Upper lobe of right lung (tissue), 1 donor: ENCODE results near the gene SFTPD. TPM values are rescaled to one million over a fixed set of nuclear protein-coding genes. Genes with fewer than 3 reads are reported as not detected.

Experiments
- ATAC-seq: fragments of 200-7000 bp; cut with Tn5 transposase; one replicate; pipeline ENCODE4 v1.9.1; 2020; ENCODE audit warnings: mild to moderate bottlenecking, moderate library complexity
- DNase-seq: peaks from one replicate; pipeline ENCODE4 v3.0.0-alpha.2; 2020
- H3K27ac ChIP-seq: fragments of 200-600 bp; one replicate; pipeline ENCODE4 v1.8.0; 2022
- H3K27me3 ChIP-seq: fragments of 200-600 bp; one replicate; pipeline ENCODE4 v1.8.0; 2022; ENCODE audit warnings: mild to moderate bottlenecking
- H3K36me3 ChIP-seq: fragments of 200-600 bp; one replicate; pipeline ENCODE4 v1.8.0; 2022
- H3K4me1 ChIP-seq: fragments of 200-600 bp; one replicate; pipeline ENCODE4 v1.8.0; 2022
- H3K4me3 ChIP-seq: fragments of 200-600 bp; one replicate; pipeline ENCODE4 v1.8.0; 2022; ENCODE audit warnings: mild to moderate bottlenecking
- H3K9me3 ChIP-seq: fragments of 200-600 bp; one replicate; pipeline ENCODE4 v1.8.0; 2022
- CTCF ChIP-seq: fragments of 200-600 bp; IDR thresholded peaks from one replicate; pipeline ENCODE4 v1.8.0; 2022; ENCODE audit warnings: antibody characterized with exemption
- intact Hi-C: fragments of 100-400 bp; cut with DNase I; formaldehyde crosslinking; loops from one replicate; pipeline ENCODE4 v1.11.0; 2022
- total RNA-seq: library from RNA; stranded (reverse); fragmentation: NEBNext Ultra II Directional; extraction: Animal tissue kit (Norgen Biotek cat#: 25700); gene quantifications from one replicate; pipeline ENCODE4 v1.2.1, GENCODE V29; 2021
- donor health status: DM: no; HTN: yes; CAD: no; lungs with severe emphysema.

The SFTPD gene
- total RNA-seq, 1 donor from 2014 or later, result 780 TPM

- Histone ChIP-seq H3K4me1 (peaks cover 11% of the 10 kb centered on the region), H3K9me3 (no peaks in the 10 kb centered on the region), H3K4me3 (no peak overlapping the region), H3K27ac (peak overlapping the region; percentile 90), H3K36me3 (no peaks in the 10 kb centered on the region), H3K27me3 (peaks cover 19% of the 10 kb centered on the region)
- DNase-seq, result no peak
- TF ChIP-seq CTCF, result no peak
- no peak for ATAC-seq
- intact Hi-C loops, result no loop called here
These were observed 31.8 kb upstream of the SFTPD start for GRCh38 chr10:79980711-79981110.

GRCh38 chr10:79979976-79980687 is 31.2 kb upstream of the SFTPD start:
- H3K4me1 ChIP-seq, result peaks cover 11% of the 10 kb centered on the region
- intact Hi-C loops, result no loop called here
- ATAC-seq (peak; percentile 5), DNase-seq (no peak)
- H3K27ac ChIP-seq, result peak overlapping the region; percentile 90
- H3K4me3 ChIP-seq, result no peak overlapping the region
- no peaks in the 10 kb centered on the region for H3K9me3 ChIP-seq
- H3K36me3 ChIP-seq, result no peaks in the 10 kb centered on the region
- H3K27me3 ChIP-seq, result peaks cover 19% of the 10 kb centered on the region
- no peak for TF ChIP-seq CTCF

- peaks cover 11% of the 10 kb centered on the region for H3K4me1 ChIP-seq
- peak overlapping the region; percentile 90 for H3K27ac ChIP-seq
- ATAC-seq (peak; percentile 49), DNase-seq (peak; percentile 75)
- intact Hi-C loops, result no loop called here
- no peak overlapping the region for H3K4me3 ChIP-seq
- H3K27me3 ChIP-seq, result peaks cover 19% of the 10 kb centered on the region
- no peaks in the 10 kb centered on the region for H3K9me3 ChIP-seq
- no peak for TF ChIP-seq CTCF
- no peaks in the 10 kb centered on the region for H3K36me3 ChIP-seq
These were observed 30.5 kb upstream of the SFTPD start for GRCh38 chr10:79979310-79979975.

GRCh38 chr10:79976999-79977398 is 28.1 kb upstream of the SFTPD start:
- DNase-seq, result no peak
- peaks cover 3% of the 10 kb centered on the region for H3K4me1 ChIP-seq
- H3K4me3 ChIP-seq, result no peak overlapping the region
- no peaks in the 10 kb centered on the region for H3K36me3 ChIP-seq
- H3K27me3 ChIP-seq, result no peaks in the 10 kb centered on the region
- no peak for TF ChIP-seq CTCF
- no peak for ATAC-seq
- intact Hi-C loops, result no loop called here
- no peaks in the 10 kb centered on the region for H3K9me3 ChIP-seq
- H3K27ac ChIP-seq, result no peak overlapping the region

GRCh38 chr10:79970062-79970461 is 21.2 kb upstream of the SFTPD start:
- no peak overlapping the region for H3K27ac ChIP-seq
- no peak overlapping the region for H3K4me3 ChIP-seq
- no peaks in the 10 kb centered on the region for H3K27me3 ChIP-seq
- no peak for TF ChIP-seq CTCF
- H3K4me1 ChIP-seq, result no peaks in the 10 kb centered on the region
- DNase-seq, result no peak
- no peak for ATAC-seq
- no peaks in the 10 kb centered on the region for H3K36me3 ChIP-seq
- no peaks in the 10 kb centered on the region for H3K9me3 ChIP-seq
- intact Hi-C loops, result no loop called here
